H1 (cell line): ENCODE data around the gene RITA1. TPM values are rescaled to one million over a fixed set of nuclear protein-coding genes. Genes with fewer than 3 reads are reported as not detected.
A peak's percentile ranks its signal among the peaks of the same experiment; 100 is the strongest.

Source experiments
- CTCF ChIA-PET: fragments of 300-600 bp; sonication (Branson Sonifier 250); formaldehyde crosslinking; loops from one replicate; lab custom pipeline; 2021; ENCODE audit not compliant: partially characterized antibody; lab: Charles Lee
- POLR2A ChIA-PET: fragments of 300-600 bp; sonication (Branson Sonifier 250); formaldehyde crosslinking; loops from one replicate; lab custom pipeline; 2021; ENCODE audit warnings: inconsistent platforms; ENCODE audit not compliant: partially characterized antibody; lab: Charles Lee
- DNase-seq, 2 experiments: peaks; one replicate each; pipeline versions ENCODE4 v3.0.0 to v3.0.0-alpha.2; 2010 to 2022; ENCODE audit warnings: low spot score in 2 of 2, low read depth in 1 of 2, mixed read lengths in 1 of 2
- FAIRE-seq: peaks from 2 replicates; lab custom pipeline; 2011; peaks lifted over from hg19 to GRCh38; lab: Jason Lieb, UNC
- H2AFZ ChIP-seq: 2 replicates; pipeline ENCODE4 v1.8.1; 2012; ENCODE audit warnings: low read length, inconsistent platforms
- H2AK5ac ChIP-seq: 2 replicates; pipeline ENCODE4 v1.6.1; 2013; ENCODE audit warnings: low read depth, low read length
- H2BK120ac ChIP-seq: replicated peaks from 2 replicates; pipeline ENCODE3; 2013; ENCODE audit warnings: low read depth, low read length, inconsistent platforms
- H2BK12ac ChIP-seq: 2 replicates; pipeline ENCODE4 v1.6.1; 2013; ENCODE audit warnings: low read depth, low read length
- H2BK15ac ChIP-seq: 2 replicates; pipeline ENCODE4 v1.6.1; 2013; ENCODE audit warnings: low read length
- H2BK20ac ChIP-seq: 2 replicates; pipeline ENCODE4 v1.6.1; 2013; ENCODE audit warnings: low read length
- H2BK5ac ChIP-seq: 2 replicates; pipeline ENCODE4 v1.6.1; 2013; ENCODE audit warnings: low read depth, low read length
- H3K14ac ChIP-seq: 2 replicates; pipeline ENCODE4 v1.6.1; 2013; ENCODE audit warnings: inconsistent platforms; ENCODE audit not compliant: insufficient read length
- H3K18ac ChIP-seq: 2 replicates; pipeline ENCODE4 v1.6.1; 2013; ENCODE audit warnings: low read length; ENCODE audit errors: extremely low read depth
- H3K23ac ChIP-seq: 2 replicates; pipeline ENCODE4 v1.6.1; 2013; ENCODE audit warnings: inconsistent platforms; ENCODE audit not compliant: insufficient read length
- H3K23me2 ChIP-seq: 2 replicates; pipeline ENCODE4 v1.6.1; 2013; ENCODE audit warnings: low read depth, low read length
- H3K27ac ChIP-seq: 2 replicates; pipeline ENCODE4 v1.6.1; 2011; ENCODE audit warnings: low read depth, low read length, inconsistent platforms
- H3K27me3 ChIP-seq, 4 experiments: replicated peaks in 1 of 4; 1 replicate in 1 of 4; 2 replicates in 3 of 4; pipeline versions ENCODE4 v1.6.1 to v1.8.1; 2011 to 2013; ENCODE audit warnings: low read length in 3 of 4, mild to moderate bottlenecking in 3 of 4, inconsistent platforms in 2 of 4, mixed read lengths in 2 of 4, moderate library complexity in 1 of 4; ENCODE audit not compliant: control insufficient read depth in 3 of 4, insufficient read depth in 3 of 4; ENCODE audit errors: extremely low read depth in 1 of 4
- H3K36me3 ChIP-seq, 4 experiments: 2 replicates each; pipeline versions ENCODE4 v1.6.1 to v1.8.1; 2011 to 2013; ENCODE audit warnings: mild to moderate bottlenecking in 4 of 4, low read length in 3 of 4, moderate library complexity in 2 of 4, control low read depth in 1 of 4, inconsistent platforms in 1 of 4; ENCODE audit not compliant: insufficient read depth in 4 of 4, control insufficient read depth in 2 of 4
- H3K4ac ChIP-seq: replicated peaks from 2 replicates; pipeline ENCODE3; 2013; ENCODE audit warnings: low read length, low read depth, mixed read lengths, inconsistent platforms; ENCODE audit not compliant: insufficient read length
- H3K4me1 ChIP-seq, 4 experiments: replicated peaks in 1 of 4; 1 replicate in 1 of 4; 2 replicates in 3 of 4; pipeline versions ENCODE4 v1.6.1 to v1.8.1; 2011 to 2013; ENCODE audit warnings: low read length in 3 of 4, inconsistent platforms in 2 of 4, mixed read lengths in 1 of 4; ENCODE audit not compliant: insufficient read depth in 4 of 4, control insufficient read depth in 3 of 4
- H3K4me2 ChIP-seq, 2 experiments: 2 replicates each; pipeline versions ENCODE4 v1.6.1 to v1.8.1; 2011 to 2013; ENCODE audit warnings: low read depth in 2 of 2, low read length in 2 of 2, control low read depth in 1 of 2, inconsistent platforms in 1 of 2, mild to moderate bottlenecking in 1 of 2; ENCODE audit not compliant: insufficient read depth in 1 of 2
- H3K4me3 ChIP-seq, 4 experiments: fragments of 200-600, 300-600 bp in 1 of 4; sonication (generic), shearing (Covaris generic), sonication (Bioruptor Twin) in 1 of 4; 2 replicates each; pipeline versions ENCODE4 v1.5.1 to v1.8.1; 2011 to 2016; ENCODE audit warnings: low read length in 4 of 4, low read depth in 3 of 4, control low read depth in 2 of 4, inconsistent platforms in 2 of 4, mild to moderate bottlenecking in 2 of 4, mixed read lengths in 1 of 4, moderate library complexity in 1 of 4; ENCODE audit not compliant: insufficient read depth in 2 of 4; ENCODE audit errors: extremely low read depth in 1 of 4
- H3K56ac ChIP-seq: replicated peaks from 2 replicates; pipeline ENCODE3; 2013; ENCODE audit warnings: low read depth, mild to moderate bottlenecking, mixed read lengths, low read length, inconsistent platforms; ENCODE audit not compliant: insufficient read length
- H3K79me1 ChIP-seq: 2 replicates; pipeline ENCODE4 v1.6.1; 2013; ENCODE audit warnings: low read depth, low read length, control low read depth
- H3K79me2 ChIP-seq, 2 experiments: 2 replicates each; pipeline versions ENCODE4 v1.6.1 to v1.8.1; 2012 to 2013; ENCODE audit warnings: low read length in 2 of 2, mild to moderate bottlenecking in 2 of 2, inconsistent platforms in 1 of 2; ENCODE audit not compliant: insufficient read depth in 2 of 2, control insufficient read depth in 1 of 2
- H3K9ac ChIP-seq, 4 experiments: replicated peaks in 1 of 4; 1 replicate in 1 of 4; 2 replicates in 3 of 4; pipeline versions ENCODE4 v1.6.1 to v1.8.1; 2011 to 2013; ENCODE audit warnings: low read depth in 3 of 4, low read length in 3 of 4, control low read depth in 2 of 4, mild to moderate bottlenecking in 2 of 4, moderate library complexity in 2 of 4, inconsistent platforms in 1 of 4; ENCODE audit errors: extremely low read depth in 1 of 4
- H3K9me3 ChIP-seq, 2 experiments: 2 replicates each; pipeline versions ENCODE4 v1.6.1 to v1.8.1; 2012 to 2013; ENCODE audit warnings: mild to moderate bottlenecking in 2 of 2, moderate library complexity in 2 of 2, control low read depth in 1 of 2, inconsistent platforms in 1 of 2, low read depth in 1 of 2, low read length in 1 of 2, mixed read lengths in 1 of 2; ENCODE audit not compliant: insufficient read depth in 2 of 2
- H4K20me1 ChIP-seq, 2 experiments: replicated peaks in 1 of 2; 2 replicates each; pipeline versions ENCODE3 to v1.8.1; 2011 to 2013; ENCODE audit warnings: inconsistent platforms in 2 of 2, low read length in 2 of 2, mild to moderate bottlenecking in 1 of 2; ENCODE audit not compliant: insufficient read depth in 2 of 2, control insufficient read depth in 1 of 2
- H4K5ac ChIP-seq: 2 replicates; pipeline ENCODE4 v1.6.1; 2013; ENCODE audit warnings: low read length, low read depth, mixed read lengths, inconsistent platforms; ENCODE audit not compliant: insufficient read length
- H4K8ac ChIP-seq: 2 replicates; pipeline ENCODE4 v1.8.0; 2013; ENCODE audit warnings: mild to moderate bottlenecking, moderate library complexity, low read length, inconsistent platforms; ENCODE audit not compliant: insufficient read depth; ENCODE audit errors: extremely low read depth
- H4K91ac ChIP-seq: replicated peaks from 2 replicates; pipeline ENCODE3; 2013; ENCODE audit warnings: low read length, mixed read lengths, inconsistent platforms; ENCODE audit not compliant: insufficient read length
- E2F6 ChIP-seq: IDR thresholded peaks from 2 replicates; pipeline ENCODE4 v1.6.1; 2012; ENCODE audit warnings: inconsistent platforms
- KDM1A ChIP-seq: fragments of 200-600, 300-600 bp; sonication (generic); IDR thresholded peaks from 2 replicates; pipeline ENCODE4 v1.7.1; 2016; ENCODE audit warnings: mild to moderate bottlenecking, low read length, borderline replicate concordance
- MAFK ChIP-seq: IDR thresholded peaks from 2 replicates; pipeline ENCODE4 v1.6.1; 2012; ENCODE audit warnings: low read depth, mild to moderate bottlenecking, improper control_type of control experiment, low read length
- POLR2A ChIP-seq, 2 experiments: IDR thresholded peaks; 1 replicate in 1 of 2; 2 replicates in 1 of 2; pipeline ENCODE4 v1.6.1; 2011; ENCODE audit warnings: low read depth in 2 of 2, low read length in 2 of 2, mild to moderate bottlenecking in 2 of 2; ENCODE audit errors: control extremely low read depth in 1 of 2
- SP2 ChIP-seq: IDR thresholded peaks from 2 replicates; pipeline ENCODE4 v1.6.1; 2012; ENCODE audit warnings: mild to moderate bottlenecking, low read length, inconsistent platforms
- YY1 ChIP-seq: IDR thresholded peaks from 2 replicates; pipeline ENCODE4 v1.6.1; 2011; ENCODE audit warnings: low read depth, mild to moderate bottlenecking, low read length
- WGBS, 2 experiments: shearing (Covaris generic) in 1 of 2; methylation state at CpG; one replicate each; pipeline versions ENCODE4 v1.1.6 to v1.1.7; 2013 to 2015; ENCODE audit warnings: low lambda C conversion rate in 2 of 2, mixed read lengths in 2 of 2, inconsistent platforms in 1 of 2, low coverage in 1 of 2, missing lambda C conversion rate in 1 of 2; ENCODE audit not compliant: insufficient replicate concordance in 2 of 2, insufficient coverage in 1 of 2, insufficient read length in 1 of 2; ENCODE audit errors: extremely low coverage in 1 of 2, missing lambda C conversion rate in 1 of 2; 5-methylcytosine and 5-hydroxymethylcytosine counted together
- polyA plus RNA-seq, 7 experiments: library from polyadenylated mRNA; depleted of rRNA in 3 of 7; stranded (reverse) in 5 of 7; unstranded in 2 of 7; fragments of >200 nt in 5 of 7; fragments of 200-250 nt in 2 of 7; gene quantifications; 1 replicate in 5 of 7; 2 replicates in 1 of 7; 4 replicates in 1 of 7; pipeline versions ENCODE4 v1.2.1 to v1.2.3, GENCODE V29; 2011 to 2013; ENCODE audit warnings: missing spikeins in 2 of 7, mixed read lengths in 2 of 7
- total RNA-seq: library from RNA; stranded (reverse); fragmentation: NEBNext Ultra II Directional; extraction: Animal tissue kit (Norgen Biotek cat#: 25700); gene quantifications from 2 replicates; pipeline ENCODE4 v1.2.1, GENCODE V29; 2021

Gene RITA1
- total and polyA plus RNA-seq, 2 of the 8 experiments (the other 6 are each of a cell fraction or from before 2014, with no cell fraction given): 24.1 to 25.8 TPM

- no peaks in the 10 kb centered on the region for H3K36me3 ChIP-seq
Observed at GRCh38 chr12:113142886-113143332, 42.6 kb upstream of the RITA1 start.

More at GRCh38 chr12:113142886-113143332, 42.6 kb upstream of the RITA1 start:
- no peaks in the 10 kb centered on the region for H3K9me3 ChIP-seq
- TF ChIP-seq POLR2A (IDR thresholded peaks at IDR 0.05; ENCODE audit: control extremely low read depth in 1 of 2, low read depth in 2 of 2, low read length in 2 of 2): no peak
- no peak for TF ChIP-seq MAFK
- TF ChIP-seq E2F6: no peak
- no peak for TF ChIP-seq YY1
- no peak for TF ChIP-seq SP2
- TF ChIP-seq KDM1A: peak; percentile 84
- H3K4ac ChIP-seq: no peak overlapping the region
- WGBS, 2 experiments: 99% methylated on average over 5 of the region's 5 CpGs; no CpG with 5 or more reads in 1 of the 2 experiments
- H3K23me2 ChIP-seq: no peaks in the 10 kb centered on the region; the same call in 1 of the 2 replicates
- H4K91ac ChIP-seq: no peak overlapping the region
- H2BK15ac ChIP-seq: 0 out of 2 replicates have a peak overlapping the region, but pooled peaks have one; percentile 88
- no peak for DNase-seq
- H3K4me3 ChIP-seq: no peak overlapping the region
- no peak overlapping the region for H2BK5ac ChIP-seq
- peaks cover 0 to 6% (median 0%) of the 10 kb centered on the region in 4 experiments; a peak in 2 of 7 replicates for H3K4me1 ChIP-seq
- no peak overlapping the region for H2AK5ac ChIP-seq
- H3K9ac ChIP-seq: no peak overlapping the region
- H3K23ac ChIP-seq: no peak overlapping the region
- H2BK20ac ChIP-seq: 0 out of 2 replicates have a peak overlapping the region, but pooled peaks have one; percentile 48
- no peaks in the 10 kb centered on the region for H3K27me3 ChIP-seq
- H3K79me1 ChIP-seq: no peaks in the 10 kb centered on the region
- no peaks in the 10 kb centered on the region for H4K20me1 ChIP-seq
- H4K8ac ChIP-seq: no peak overlapping the region
- no peak overlapping the region for H2AFZ ChIP-seq
- ChIA-PET CTCF (interaction anchor here (0.7 to 1.4 kb wide), 2 partner anchors 9 to 77 kb away, joined by 3 to 4 read pairs; no protein-coding TSS in a partner anchor), POLR2A (interaction anchor here (0.6 kb wide), 1 partner anchor 192 kb away, joined by 3 read pairs; no protein-coding TSS in a partner anchor)
- H3K4me2 ChIP-seq: no peak overlapping the region
- no peak for FAIRE-seq
- no peak overlapping the region for H3K56ac ChIP-seq
- H3K18ac ChIP-seq: no peak overlapping the region; the same call in 1 of the 2 replicates
- H3K14ac ChIP-seq: no peak overlapping the region
- no peak overlapping the region for H2BK120ac ChIP-seq
- H2BK12ac ChIP-seq: no peak overlapping the region; the same call in 1 of the 2 replicates
- no peak overlapping the region for H3K27ac ChIP-seq
- H3K79me2 ChIP-seq: no peaks in the 10 kb centered on the region
- no peak overlapping the region for H4K5ac ChIP-seq
